HG03432 (cell line): ENCODE data around the gene PEX10.
"Not testable (repeated sequence)": the region's sequence is repeated elsewhere in the genome, so short reads cannot be mapped to it uniquely, and the experiment has no call there.

Experiments used
- ATAC-seq: cut with Tn5 transposase; IDR thresholded peaks from one replicate; pipeline ENCODE4 v1.9.1; 2021; ENCODE audit warnings: mild to moderate bottlenecking, moderate library complexity; ENCODE audit not compliant: unreplicated experiment

PEX10 gene

DNA sequence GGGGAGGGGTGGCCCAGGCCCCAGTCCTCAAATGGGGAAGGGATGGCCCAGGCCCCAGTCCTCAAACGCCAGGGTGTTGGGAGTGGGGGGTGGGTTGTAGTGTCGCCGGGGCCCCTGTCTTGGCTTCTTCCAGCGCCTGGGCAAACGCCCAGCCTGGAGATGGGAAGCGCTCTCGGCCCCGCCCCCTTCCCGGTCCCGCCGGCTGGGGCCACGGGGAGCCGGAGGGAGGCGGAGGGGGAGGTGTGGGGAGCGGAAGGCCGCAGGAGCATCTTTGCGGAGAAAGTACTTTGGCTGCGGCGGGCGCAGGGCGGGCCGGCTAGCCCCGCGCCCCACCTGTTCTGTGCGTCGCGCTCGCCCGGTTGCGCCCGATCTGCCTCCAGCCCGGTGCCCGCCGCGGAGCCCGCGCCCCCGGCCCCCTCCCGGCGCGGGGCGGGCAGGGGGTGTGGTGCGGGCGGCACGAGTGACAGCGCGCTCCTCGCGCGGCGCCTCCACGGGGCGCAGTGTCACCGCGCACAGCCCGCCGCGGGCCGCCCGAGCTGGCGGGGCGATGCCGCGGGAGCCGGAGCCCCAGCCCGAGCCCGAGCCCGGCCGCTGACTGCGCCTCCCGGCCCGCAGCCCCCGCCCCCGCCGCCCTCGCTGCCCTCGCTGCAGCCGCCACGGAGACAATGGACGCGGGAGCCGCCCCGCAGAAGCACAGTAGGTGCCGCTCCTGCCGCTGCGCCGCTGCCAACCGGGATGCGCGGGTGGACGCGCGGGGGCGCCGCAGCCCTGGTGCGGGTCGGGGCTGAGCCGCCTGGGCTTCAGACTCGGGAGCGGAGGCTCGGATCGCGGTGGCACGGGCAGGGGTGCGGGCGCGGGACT lies 31.1 kb upstream of the PEX10 start:
- no peak for ATAC-seq

DNA sequence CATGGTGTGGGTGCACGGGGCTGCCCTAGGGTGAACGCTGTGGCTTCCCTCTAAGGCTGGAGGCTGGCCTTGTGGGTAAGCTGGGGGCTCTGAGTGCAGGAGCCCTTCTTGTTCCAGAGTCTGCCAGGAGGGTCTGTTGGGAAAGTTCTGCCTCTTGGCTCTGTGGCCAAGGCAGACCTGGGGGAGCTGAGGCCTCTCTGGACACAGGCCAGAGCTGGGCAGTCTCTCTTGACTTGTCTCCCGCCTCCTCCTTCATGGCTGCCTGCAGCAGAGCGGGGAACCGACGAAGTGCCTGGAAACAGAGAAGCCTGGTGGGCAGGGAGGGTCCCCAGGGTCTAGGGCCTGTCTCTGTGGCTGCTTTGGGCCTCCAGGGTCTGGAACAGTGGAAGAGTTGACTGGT lies 30.3 kb upstream of the PEX10 start:
- ATAC-seq: no peak

DNA sequence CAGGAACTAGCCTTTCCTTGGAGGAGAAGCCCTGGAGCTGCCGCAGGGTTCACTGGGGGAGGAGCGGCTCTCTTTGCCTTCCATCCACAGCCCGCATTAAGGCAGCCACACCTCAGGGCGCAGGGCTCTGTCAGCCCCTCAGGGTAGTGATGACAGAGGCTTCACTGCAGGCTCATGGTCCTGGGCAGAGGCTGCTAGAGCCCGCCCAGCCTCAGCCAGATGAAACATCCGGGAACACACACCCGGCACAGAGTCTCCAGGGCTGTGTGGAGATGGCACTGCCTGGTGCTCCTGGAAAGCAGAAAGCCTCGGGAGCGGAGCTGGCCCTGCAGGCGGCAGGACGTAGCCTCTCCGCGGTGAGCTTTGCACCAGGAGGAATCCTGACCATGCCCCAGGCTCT lies 29.4 kb upstream of the PEX10 start:
- ATAC-seq: no peak

DNA sequence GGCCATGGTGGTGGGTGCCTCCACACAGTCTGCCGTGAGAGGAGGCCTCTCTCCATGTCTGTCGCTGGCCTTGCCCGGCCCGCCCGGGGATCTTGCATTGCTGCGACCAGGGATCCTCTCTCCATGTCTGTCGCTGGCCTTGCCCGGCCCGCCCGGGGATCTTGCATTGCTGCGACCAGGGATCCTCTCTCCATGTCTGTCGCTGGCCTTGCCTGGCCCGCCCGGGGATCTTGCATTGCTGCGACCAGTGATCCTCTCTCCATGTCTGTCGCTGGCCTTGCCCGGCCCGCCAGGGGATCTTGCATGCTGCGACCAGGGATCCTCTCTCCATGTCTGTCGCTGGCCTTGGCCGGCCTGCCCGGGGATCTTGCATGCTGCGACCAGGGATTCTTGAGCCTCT lies 28.0 kb upstream of the PEX10 start:
- not testable (repeated sequence) for ATAC-seq

DNA sequence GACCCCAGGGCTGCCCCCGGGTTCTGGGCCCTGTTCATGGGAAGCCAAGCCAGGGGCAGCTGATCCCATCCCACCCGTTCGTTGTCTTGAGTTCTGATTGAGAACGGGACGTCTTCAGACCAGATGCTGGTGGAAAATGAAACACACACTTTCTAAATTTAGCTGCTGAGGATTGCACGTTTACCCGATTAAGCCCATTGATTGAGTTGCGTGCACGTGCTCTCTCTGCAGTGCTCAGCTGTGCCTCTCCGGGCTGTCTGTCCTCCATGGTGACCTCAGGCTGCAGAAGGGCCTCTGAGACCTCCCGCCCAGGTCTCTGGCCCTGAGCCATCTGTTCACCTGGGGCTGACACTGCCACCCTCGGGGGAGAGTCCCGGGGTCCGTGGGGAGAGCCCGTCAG lies 27.0 kb upstream of the PEX10 start:
- no peak for ATAC-seq

DNA sequence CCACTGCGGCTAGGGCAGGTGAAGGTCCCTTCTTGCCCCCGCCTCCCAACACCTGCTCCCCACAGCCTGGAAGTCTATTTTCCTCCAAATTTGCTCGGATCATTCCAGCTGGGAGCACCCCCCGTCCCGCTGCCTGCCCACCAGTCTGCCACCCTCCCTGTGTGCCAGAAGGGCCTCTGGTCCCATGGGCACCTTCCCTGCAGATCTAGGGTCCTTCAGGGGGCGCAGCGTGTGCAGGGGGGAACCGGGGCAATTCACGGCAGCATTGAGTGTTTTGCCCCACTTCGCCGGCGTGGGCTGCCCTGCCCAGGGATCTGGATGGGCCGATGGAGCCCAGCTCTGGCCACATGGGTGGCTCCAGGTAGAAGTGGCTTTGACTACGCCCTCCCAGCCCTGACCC lies 26.3 kb upstream of the PEX10 start:
- no peak for ATAC-seq

DNA sequence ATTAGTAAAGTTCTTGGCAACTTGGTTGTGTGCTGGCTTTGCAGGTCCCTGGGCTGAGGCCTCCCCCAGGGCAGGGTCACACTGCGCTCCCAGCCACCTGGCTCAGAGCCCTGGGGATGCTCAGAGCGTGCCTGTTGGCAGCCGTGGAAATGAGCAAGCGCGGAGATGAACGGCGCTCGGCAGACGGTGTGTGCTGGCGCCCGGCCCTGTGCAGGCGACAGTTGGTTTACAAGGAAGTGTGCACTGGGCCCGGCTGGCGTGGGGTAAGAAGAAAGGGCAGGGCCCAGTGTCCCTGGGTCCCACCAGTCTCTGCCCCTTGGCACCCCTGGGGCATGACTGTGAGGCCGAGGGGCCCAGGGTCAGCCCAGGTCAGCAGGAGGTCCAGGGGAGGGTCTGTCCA lies 25.7 kb upstream of the PEX10 start:
- ATAC-seq: no peak

DNA sequence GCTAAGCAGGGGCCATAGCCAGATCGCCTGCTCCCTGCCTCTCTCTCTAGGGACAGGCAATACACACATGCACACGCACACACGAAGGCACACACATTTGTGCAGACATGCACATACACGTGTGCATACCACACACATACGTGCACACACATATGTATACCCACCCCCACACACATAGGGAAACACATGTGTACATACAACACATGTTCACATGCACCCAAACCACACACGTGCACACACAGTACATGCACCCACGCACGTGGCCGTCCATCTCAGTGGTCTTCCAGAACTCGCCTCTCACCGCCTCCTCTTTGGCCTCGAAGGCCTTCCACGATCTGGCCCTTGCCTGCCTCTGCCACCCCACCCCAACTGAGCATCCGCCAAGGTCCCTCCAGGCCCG lies 25.3 kb upstream of the PEX10 start:
- no peak for ATAC-seq

DNA sequence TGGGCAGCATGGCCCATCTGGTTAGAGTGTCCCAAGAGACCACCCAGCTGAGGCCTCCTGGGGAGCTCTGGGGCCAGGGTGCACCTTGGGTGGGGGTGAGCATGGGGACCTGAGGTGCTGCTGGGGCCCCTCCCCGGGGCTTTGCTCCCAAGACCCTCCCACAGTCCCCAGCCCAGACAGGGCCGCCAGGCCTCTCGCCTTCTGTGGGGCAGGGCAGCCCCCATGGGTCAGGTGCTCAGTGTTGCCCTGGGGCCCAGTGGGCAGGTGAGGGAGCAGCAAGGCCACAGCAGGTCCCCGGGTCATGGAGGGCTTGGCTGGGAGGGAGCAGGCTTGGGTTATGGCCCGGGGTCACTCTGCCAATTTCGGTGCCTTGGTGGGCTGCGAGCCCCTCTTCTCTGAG lies 24.5 kb upstream of the PEX10 start:
- ATAC-seq: no peak

DNA sequence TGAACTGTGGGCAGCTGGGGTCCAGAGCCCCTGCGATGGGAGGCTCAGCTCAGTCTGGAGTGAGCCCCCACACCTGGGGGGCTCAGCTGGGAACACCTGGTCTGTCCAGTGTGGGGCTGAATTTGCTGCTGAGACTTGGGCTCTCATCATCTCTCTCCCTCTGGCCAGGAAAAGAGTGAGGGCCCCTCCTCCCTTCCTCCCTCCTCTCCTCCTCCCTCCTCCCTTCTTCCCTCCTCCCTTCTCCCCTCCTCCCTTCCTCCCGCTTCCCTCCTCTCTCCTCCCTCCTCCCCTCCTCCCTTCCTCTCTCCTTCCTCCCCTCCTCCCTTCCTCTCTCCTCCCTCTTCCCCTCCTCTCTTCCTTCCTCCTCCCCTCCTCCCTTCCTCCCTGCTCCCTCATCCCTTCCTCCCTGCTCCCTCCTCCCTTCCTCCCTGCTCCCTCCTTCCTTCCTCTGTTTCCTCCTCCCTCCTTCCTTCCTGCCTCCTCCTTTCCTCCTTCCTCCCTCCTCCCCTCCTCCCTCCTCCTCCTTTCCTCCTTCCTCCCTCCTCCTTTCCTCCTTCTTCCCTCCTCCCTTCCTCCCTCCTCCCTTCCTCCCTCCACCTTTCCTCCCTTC lies 23.5 kb upstream of the PEX10 start:
- ATAC-seq: no peak

DNA sequence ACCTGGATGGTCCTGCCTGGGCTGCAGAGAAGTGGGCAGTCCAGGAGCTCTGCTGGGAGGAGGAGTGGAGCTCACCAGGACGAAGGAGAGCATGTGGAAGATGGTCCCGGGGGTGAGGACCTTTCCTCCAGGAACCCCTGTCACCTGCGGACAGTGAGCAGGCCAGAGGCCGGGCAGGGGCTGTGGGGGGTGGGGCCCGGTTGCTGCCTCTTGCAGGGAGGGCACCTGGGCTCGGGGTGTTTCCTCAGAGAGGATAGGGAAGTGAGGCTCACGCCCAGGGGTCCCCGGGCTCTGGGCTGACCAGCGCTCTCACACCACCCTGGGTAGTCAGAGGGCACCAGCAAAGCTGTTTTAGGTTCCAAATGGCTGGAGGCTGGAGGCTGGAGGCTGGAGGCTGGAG lies 22.7 kb upstream of the PEX10 start:
- ATAC-seq: no peak

DNA sequence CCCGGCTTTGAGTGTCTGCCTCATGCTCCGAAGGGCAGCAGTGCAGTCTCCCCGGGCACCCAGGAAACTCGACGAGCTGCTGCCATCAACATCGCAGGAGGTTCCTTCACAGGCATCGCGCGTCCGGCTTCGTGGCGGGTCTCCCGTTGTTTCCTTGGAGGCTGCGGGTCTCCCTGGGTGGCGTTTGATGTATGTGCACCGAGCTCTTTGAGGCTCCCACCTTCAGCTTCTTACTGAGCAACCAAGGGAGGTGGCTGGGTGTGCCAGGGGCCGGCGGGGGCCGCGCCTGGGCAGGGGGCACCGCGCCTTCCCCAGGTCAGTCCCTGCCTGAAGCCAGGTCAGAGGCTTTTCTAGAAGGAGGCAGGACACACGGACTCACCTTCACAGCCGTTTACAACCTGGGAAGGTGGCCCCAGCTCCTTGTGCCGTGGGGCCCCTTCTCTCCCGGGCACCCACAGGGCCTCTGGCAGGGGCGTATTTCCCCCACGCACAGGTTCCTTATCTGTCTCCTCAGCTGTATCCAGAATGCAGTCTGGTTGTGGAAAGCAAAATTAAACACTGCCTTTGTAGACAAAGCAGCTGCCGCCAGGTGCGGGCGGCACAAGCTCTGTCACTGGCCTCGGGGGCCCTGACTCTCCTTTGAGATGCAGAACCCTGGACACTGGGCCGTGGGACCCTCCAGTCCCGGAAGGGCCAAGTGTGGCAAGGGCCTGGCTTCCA lies 21.7 kb upstream of the PEX10 start:
- no peak for ATAC-seq

DNA sequence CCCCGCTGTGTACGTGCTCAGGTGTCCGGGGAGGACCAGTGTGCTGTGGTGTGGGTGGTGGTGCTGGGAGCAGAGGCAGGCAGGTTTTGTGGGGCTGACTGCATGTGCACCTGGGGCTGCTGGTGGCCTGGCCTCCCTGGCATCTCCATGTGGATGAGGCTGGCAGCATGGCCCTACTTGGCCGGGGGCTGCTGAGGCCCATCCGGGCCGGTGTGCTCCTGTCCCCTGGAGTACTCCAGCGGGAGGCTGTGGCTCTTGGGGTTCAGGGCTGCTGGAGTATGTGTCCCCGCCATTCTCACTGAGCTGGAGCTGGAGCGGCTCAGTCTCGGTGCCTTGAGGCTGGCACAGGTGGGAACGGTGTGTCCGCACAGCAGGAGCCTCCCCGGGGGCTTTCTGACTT lies 20.8 kb upstream of the PEX10 start:
- ATAC-seq: no peak

DNA sequence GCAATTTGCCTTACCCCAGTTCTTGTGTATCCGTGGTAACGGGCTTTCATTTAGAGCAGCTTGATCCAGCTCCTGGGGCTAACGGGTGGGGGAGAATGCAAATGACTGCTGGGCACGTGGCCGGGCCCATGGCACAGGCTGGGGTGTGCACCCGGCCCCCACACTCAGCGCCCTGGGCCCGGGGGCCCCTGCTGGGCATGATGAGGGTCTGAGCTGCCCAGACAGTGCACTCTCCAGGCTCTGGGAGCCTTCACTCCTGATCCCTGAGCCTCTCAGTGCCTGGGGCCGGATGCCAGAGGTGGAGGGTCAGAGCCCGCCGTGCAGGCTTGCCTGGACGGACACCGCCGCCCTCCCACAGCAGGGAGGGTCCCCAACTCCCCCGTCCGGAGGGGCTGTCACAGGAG lies 20.1 kb upstream of the PEX10 start:
- ATAC-seq: no peak

DNA sequence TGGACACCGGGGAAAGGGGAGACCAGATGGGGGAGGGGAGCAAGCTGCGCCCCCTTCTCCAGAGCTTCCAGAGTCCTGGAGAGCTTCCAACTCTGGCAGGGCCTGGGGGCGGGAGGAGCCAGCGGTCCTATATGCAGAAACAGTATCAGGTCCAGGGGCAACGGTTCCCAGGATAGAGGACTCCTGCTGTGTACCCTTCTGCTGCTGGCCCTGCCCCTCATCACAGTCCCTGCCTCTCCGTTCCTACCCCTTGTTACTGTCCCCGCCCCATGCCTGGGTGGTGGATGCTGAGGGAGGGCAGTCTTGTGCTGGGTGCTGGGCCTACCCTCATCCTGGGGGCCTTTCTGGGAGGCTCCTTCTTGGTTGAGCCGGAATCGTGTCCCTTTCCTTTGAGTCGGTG lies 19.2 kb upstream of the PEX10 start:
- ATAC-seq: no peak

DNA sequence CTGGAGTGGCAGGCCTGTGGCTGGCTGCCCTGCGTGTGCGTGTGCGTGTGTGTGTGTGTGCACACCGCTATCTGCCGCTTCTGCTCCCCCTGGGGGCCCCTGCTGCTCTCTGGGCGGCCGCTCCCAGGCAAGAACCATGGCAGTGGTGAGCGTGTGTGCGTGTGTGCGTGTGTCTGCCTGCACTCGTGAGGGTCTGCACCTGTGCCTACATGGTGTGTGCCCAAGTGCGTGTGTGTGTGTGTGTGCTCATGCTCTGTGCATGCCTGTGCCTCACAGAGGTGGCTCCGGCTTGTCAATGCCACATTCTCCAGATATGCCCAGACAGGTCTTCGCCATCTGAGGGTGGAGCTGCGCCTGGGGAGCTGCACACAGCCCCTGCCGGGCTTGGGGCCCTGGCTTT lies 18.7 kb upstream of the PEX10 start:
- ATAC-seq: no peak

DNA sequence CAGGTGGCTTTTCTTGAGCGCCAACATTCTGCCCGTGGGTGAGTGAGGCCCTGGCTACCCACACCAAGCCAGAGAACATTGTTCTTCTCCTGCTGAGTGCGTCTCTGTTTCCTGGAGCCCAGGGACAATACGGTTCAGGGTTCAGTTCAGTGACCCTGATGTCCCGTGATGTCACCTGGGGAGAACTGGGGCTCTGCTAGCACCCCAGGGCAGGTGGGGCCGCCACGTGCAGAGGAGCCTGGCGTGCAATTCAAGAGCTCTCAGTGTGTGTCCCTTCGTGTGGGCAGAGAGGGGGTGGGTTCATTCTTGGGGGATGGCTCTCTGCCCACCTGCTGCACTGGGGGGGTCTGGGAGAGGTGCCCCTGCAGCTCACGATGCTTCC lies 18.2 kb upstream of the PEX10 start:
- no peak for ATAC-seq

DNA sequence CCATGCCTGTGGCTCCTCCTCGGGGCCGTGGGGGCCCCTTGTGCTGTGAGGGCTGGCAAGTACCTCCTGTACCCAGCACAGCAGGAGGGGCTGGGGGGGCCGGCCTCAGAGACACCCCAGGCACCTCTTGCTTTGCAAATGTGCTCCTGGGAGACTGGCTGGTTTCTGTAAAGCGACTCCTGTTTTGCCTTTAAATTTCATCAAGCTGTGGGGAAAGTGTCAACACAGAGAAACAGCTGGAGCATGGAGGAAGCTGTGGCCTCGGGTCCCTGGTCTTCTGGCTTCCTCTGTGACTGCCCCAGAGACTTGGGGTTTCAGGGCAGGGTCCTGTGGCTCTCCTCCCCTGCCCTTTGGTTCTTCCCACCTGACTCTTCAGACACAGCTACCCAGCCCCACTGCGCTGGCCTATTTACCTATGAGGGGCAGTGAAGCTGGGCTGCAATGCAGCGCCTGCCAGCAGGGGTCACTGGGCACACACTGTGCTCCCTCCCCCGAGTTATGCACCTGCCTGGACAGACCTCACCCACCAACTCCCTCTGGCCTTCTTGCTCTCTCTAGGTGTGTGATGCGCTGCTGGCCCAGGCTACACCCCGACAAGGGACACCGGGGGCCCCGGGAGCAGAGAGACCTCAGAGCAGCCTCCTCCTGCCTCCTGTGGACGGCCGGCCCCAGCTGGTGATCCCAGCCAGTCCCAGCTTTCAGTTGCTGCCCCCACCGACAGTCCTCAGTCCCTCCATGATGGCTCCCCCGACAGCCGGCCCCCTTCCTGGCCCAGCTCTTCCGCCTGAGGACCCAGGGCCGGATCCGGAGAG lies 17.6 kb upstream of the PEX10 start:
- ATAC-seq: no peak

DNA sequence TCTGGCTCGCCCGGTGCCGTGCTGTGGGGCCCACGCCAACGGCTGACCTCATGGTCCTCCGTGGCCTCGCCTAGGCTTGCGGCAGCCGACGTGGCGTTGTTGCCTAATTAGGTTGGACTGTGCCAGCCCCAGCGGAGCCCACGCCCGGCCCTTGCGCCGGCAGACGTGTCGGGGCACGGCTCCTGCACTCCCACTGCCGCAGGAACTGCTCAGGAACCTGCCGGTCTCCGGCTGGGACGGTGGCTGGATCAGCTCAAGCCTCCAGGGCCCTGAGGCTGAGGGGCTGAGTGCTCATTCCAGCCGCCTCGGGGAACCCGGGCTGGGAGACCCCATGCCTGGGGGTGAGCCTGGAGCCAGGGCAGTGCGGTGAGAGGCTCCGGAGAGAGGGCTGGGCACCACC lies 16.1 kb upstream of the PEX10 start:
- ATAC-seq: no peak

DNA sequence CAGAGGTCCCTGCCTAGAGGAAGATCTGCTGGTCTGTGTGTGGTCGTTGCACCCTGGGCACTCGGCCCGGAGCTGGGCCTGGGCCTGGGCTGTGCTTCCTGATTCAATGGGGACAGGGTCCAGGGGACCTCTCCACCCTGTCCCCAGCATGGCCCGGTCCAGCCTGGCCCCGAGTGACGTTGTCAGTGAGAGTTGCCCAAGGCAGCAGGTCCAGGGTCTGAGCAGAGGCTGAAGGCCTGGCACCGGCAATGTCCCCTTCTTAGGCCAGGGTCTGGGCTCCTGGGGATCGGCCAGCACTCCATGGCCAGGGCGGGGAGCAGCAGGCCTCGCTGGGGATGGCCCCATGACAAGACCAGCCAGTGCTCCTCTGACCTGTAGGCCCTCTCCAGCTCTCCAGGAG lies 15.6 kb upstream of the PEX10 start:
- ATAC-seq: no peak

DNA sequence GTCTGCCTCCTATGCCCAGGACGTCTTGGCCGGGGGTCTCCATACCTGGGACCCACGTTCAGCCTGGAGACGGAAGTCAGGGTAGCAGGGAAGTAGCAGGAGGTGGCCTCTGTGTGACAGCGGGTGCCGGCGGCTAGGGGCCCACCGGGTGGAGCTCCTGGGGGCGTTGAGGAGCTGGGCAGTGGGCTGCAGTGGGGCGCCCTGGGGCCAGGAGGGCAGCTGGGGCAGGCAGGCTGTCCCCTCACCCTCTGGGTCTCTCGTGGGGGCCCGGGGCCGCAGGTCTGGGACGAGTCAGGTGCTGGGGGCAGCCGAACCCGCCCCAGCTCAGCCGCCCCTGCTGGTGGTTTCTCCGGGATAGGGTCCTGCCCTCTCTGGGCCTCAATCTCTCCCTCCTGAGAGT lies 14.7 kb upstream of the PEX10 start:
- ATAC-seq: no peak
